ENCODE data around the gene S1PR5.
A peak's percentile ranks its signal among the peaks of the same experiment; 100 is the strongest.

The S1PR5 gene

GRCh38 chr19:10519421-10519820 is 2.2 kb upstream of the S1PR5 start:
- DNase-seq, result no peak
- in situ Hi-C loops (cut with HindIII; ENCODE audit: low pct_ligation_motif_present, low pct_unique_long_range_greater_than_20kb, low sequenced_read_pairs), result no loop called here

- DNase-seq, result no peak
- in situ Hi-C loops (cut with HindIII; ENCODE audit: low pct_ligation_motif_present, low pct_unique_long_range_greater_than_20kb, low sequenced_read_pairs), result no loop called here
Observed at GRCh38 chr19:10518444-10519361, 1.5 kb upstream of the S1PR5 start.

GRCh38 chr19:10517760-10518443 is 655 bp upstream of the S1PR5 start:
- in situ Hi-C loops (cut with HindIII; ENCODE audit: low pct_ligation_motif_present, low pct_unique_long_range_greater_than_20kb, low sequenced_read_pairs), result no loop called here
- peak; percentile 14 for DNase-seq

- DNase-seq, result no peak
- in situ Hi-C loops (cut with HindIII; ENCODE audit: low pct_ligation_motif_present, low pct_unique_long_range_greater_than_20kb, low sequenced_read_pairs), result no loop called here
Observed at GRCh38 chr19:10516671-10517286, 468 bp downstream of the S1PR5 start.

GRCh38 chr19:10516064-10516385 is 1.2 kb downstream of the S1PR5 start:
- no peak for DNase-seq
- in situ Hi-C loops (cut with HindIII; ENCODE audit: low pct_ligation_motif_present, low pct_unique_long_range_greater_than_20kb, low sequenced_read_pairs), result no loop called here

- in situ Hi-C loops (cut with HindIII; ENCODE audit: low pct_ligation_motif_present, low pct_unique_long_range_greater_than_20kb, low sequenced_read_pairs), result no loop called here
- DNase-seq, result no peak
Observed at GRCh38 chr19:10514211-10515145, 2.8 kb downstream of the S1PR5 start.

- in situ Hi-C loops (cut with HindIII; ENCODE audit: low pct_ligation_motif_present, low pct_unique_long_range_greater_than_20kb, low sequenced_read_pairs), result no loop called here
Observed at GRCh38 chr19:10513223-10513622, 4.0 kb downstream of the S1PR5 start.

GRCh38 chr19:10510301-10510802 is 6.9 kb downstream of the S1PR5 start:
- peak; percentile 13 for DNase-seq

More at GRCh38 chr19:10513223-10513622, 4.0 kb downstream of the S1PR5 start:
- no peak for DNase-seq

GRCh38 chr19:10508707-10509106 is 8.5 kb downstream of the S1PR5 start:
- no peak for DNase-seq
- in situ Hi-C loops (cut with HindIII; ENCODE audit: low pct_ligation_motif_present, low pct_unique_long_range_greater_than_20kb, low sequenced_read_pairs), result no loop called here

More at GRCh38 chr19:10510301-10510802, 6.9 kb downstream of the S1PR5 start:
- in situ Hi-C loops (cut with HindIII; ENCODE audit: low pct_ligation_motif_present, low pct_unique_long_range_greater_than_20kb, low sequenced_read_pairs), result no loop called here

GRCh38 chr19:10508036-10508435 is 9.2 kb downstream of the S1PR5 start:
- in situ Hi-C loops (cut with HindIII; ENCODE audit: low pct_ligation_motif_present, low pct_unique_long_range_greater_than_20kb, low sequenced_read_pairs), result no loop called here
- DNase-seq, result no peak

GRCh38 chr19:10505583-10506229 is 11.5 kb downstream of the S1PR5 start:
- in situ Hi-C loops (cut with HindIII; ENCODE audit: low pct_ligation_motif_present, low pct_unique_long_range_greater_than_20kb, low sequenced_read_pairs), result no loop called here
- peak; percentile 25 for DNase-seq

GRCh38 chr19:10503002-10503789 is 14.1 kb downstream of the S1PR5 start, which contains the start of gene KEAP1:
Gene KEAP1, minus strand, starts transcription at chr19:10503356. Its CDS starts 3,323 bp downstream, at chr19:10500033.
- peak; percentile 39 for DNase-seq
- in situ Hi-C loops (cut with HindIII; ENCODE audit: low pct_ligation_motif_present, low pct_unique_long_range_greater_than_20kb, low sequenced_read_pairs), result no loop called here

- in situ Hi-C loops (cut with HindIII; ENCODE audit: low pct_ligation_motif_present, low pct_unique_long_range_greater_than_20kb, low sequenced_read_pairs), result no loop called here
- peak; percentile 84 for DNase-seq
Observed at GRCh38 chr19:10502524-10503001, 14.7 kb downstream of the S1PR5 start.

GRCh38 chr19:10501971-10502523 is 15.2 kb downstream of the S1PR5 start:
- DNase-seq, result peak; percentile 48

GRCh38 chr19:10500247-10500592 is 17.0 kb downstream of the S1PR5 start:
- in situ Hi-C loops (cut with HindIII; ENCODE audit: low pct_ligation_motif_present, low pct_unique_long_range_greater_than_20kb, low sequenced_read_pairs), result no loop called here
- no peak for DNase-seq

More at GRCh38 chr19:10501971-10502523, 15.2 kb downstream of the S1PR5 start:
- in situ Hi-C loops (cut with HindIII; ENCODE audit: low pct_ligation_motif_present, low pct_unique_long_range_greater_than_20kb, low sequenced_read_pairs), result no loop called here

GRCh38 chr19:10499550-10500246 is 17.5 kb downstream of the S1PR5 start:
- in situ Hi-C loops (cut with HindIII; ENCODE audit: low pct_ligation_motif_present, low pct_unique_long_range_greater_than_20kb, low sequenced_read_pairs), result no loop called here
- DNase-seq, result no peak
